Hematopoietic multipotent progenitor cell (in vitro differentiated cells): ENCODE results near the gene CSRP2. TPM values are rescaled to one million over a fixed set of nuclear protein-coding genes. Genes with fewer than 3 reads are reported as not detected.

Source experiments
- total RNA-seq: library from RNA; depleted of rRNA; stranded (reverse); fragments of >200 nt; gene quantifications from one replicate; pipeline ENCODE4 v1.2.3, GENCODE V29; 2012

Gene CSRP2
- total RNA-seq, 1 donor = 0.54 TPM

Other genes starting within 250 kb of the CSRP2 start
- 46.0 TPM for gene ZDHHC17, start 114.9 kb downstream of the CSRP2 start, total RNA-seq
- 0.27 TPM for gene E2F7, start 186.6 kb upstream of the CSRP2 start, total RNA-seq